ENCODE measurements around the gene KNDC1.

GRCh38 chr10:133117688-133118071 lies 42.3 kb upstream of the KNDC1 start:
- TF ChIP-seq RAD21 (conservative IDR thresholded peaks at IDR 0.05): no peak
- no peak for TF ChIP-seq CTCF (IDR thresholded peaks at IDR 0.05; ENCODE audit: poor library complexity, severe bottlenecking)
- TF ChIP-seq TAF1 (IDR thresholded peaks at IDR 0.05; ENCODE audit: low read depth): no peak
- TF ChIP-seq EZH2 (IDR thresholded peaks at IDR 0.05; ENCODE audit: borderline replicate concordance, insufficient read depth, low read length, poor library complexity, severe bottlenecking): no peak
- no peak for TF ChIP-seq EP300 (conservative IDR thresholded peaks at IDR 0.05; ENCODE audit: poor library complexity, severe bottlenecking)
- TF ChIP-seq SMC3 (conservative IDR thresholded peaks at IDR 0.05; ENCODE audit: poor library complexity): no peak
- no peak for TF ChIP-seq POLR2AphosphoS5 (IDR thresholded peaks at IDR 0.05)
- TF ChIP-seq, protein P1, sequence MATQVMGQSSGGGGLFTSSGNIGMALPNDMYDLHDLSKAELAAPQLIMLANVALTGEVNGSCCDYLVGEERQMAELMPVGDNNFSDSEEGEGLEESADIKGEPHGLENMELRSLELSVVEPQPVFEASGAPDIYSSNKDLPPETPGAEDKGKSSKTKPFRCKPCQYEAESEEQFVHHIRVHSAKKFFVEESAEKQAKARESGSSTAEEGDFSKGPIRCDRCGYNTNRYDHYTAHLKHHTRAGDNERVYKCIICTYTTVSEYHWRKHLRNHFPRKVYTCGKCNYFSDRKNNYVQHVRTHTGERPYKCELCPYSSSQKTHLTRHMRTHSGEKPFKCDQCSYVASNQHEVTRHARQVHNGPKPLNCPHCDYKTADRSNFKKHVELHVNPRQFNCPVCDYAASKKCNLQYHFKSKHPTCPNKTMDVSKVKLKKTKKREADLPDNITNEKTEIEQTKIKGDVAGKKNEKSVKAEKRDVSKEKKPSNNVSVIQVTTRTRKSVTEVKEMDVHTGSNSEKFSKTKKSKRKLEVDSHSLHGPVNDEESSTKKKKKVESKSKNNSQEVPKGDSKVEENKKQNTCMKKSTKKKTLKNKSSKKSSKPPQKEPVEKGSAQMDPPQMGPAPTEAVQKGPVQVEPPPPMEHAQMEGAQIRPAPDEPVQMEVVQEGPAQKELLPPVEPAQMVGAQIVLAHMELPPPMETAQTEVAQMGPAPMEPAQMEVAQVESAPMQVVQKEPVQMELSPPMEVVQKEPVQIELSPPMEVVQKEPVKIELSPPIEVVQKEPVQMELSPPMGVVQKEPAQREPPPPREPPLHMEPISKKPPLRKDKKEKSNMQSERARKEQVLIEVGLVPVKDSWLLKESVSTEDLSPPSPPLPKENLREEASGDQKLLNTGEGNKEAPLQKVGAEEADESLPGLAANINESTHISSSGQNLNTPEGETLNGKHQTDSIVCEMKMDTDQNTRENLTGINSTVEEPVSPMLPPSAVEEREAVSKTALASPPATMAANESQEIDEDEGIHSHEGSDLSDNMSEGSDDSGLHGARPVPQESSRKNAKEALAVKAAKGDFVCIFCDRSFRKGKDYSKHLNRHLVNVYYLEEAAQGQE (IDR thresholded peaks at IDR 0.05; ENCODE audit: borderline replicate concordance): no peak
